Activated CD4-positive, alpha-beta T cell treated with anti-CD3 and anti-CD28 coated beads, Interleukin-2, amount 50 U/mL, for 4 hours (primary cell): Measurements from ENCODE around the gene ERCC6L2.

Experiments used
- DNase-seq, 2 experiments: peaks; one replicate each; pipeline ENCODE4 v3.0.0-alpha.2; 2020

Gene ERCC6L2

DNA sequence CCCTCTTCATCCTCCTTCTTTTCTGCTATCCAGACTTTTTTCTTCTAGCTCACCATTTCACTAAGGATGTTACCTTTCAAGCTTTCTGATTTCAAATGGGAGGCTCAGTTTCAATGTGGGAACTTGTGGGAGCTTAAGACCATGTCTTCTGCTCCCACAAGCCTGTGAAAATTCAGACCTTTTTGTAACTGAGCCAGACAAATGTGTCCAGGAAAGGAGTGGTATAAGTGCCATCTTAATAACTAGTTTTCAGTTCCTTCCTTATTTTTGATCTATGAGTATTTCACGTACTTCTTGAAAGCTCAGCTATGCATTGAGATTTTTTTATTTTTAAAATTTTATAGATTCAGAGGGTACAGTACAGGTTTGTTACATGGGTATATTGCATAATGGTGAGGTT lies 4.6 kb upstream of the ERCC6L2 start:
- DNase-seq = no peak

DNA sequence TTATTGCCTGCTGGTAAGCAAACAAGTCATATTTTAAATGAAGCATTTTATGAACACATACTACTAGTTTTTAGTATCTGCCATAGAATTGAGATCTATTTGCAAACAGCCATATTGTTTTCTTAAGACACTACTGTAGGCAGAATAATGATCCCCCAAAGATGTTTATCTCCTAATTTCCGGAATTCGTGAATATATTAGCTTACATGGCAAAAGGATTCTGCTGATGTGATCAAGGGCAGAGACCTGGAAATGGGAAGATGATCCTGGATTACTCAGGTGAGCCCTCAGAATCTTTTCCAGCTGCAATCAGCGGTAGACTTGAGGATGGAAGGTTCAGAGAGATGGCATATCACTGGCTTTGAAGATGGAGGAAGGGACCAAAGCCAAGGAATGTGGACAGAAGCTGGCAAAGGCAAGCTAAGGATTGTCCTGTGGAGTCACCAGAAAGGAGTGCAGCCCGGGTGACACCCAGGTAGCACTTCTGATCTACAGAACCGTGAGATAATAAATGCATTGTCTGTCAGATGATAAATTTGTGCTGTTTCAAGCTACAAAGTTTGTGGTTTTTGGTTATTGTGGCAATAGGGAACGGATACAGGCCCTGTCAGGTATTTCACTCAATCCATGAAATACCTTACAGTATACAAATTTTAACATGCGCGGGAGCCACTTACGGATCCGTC lies 1.0 kb upstream of the ERCC6L2 start:
- DNase-seq = no peak

DNA sequence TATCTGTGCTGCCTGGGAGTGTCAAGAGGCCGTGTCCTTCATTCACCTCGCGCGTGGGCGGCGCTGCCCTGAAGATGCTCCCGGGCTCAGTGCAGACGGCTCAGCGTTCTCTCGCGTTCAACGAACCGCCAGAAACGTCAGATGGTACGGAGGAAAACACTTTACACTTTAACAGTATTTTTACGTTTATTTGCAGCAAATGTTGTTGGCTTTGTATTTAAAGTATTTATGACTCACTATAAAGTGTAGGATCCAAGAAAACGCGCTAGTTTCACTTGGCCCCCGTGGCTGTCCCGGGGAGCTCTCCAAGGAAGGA lies 544 bp upstream of the ERCC6L2 start:
- DNase-seq = peak; percentile 57

DNA sequence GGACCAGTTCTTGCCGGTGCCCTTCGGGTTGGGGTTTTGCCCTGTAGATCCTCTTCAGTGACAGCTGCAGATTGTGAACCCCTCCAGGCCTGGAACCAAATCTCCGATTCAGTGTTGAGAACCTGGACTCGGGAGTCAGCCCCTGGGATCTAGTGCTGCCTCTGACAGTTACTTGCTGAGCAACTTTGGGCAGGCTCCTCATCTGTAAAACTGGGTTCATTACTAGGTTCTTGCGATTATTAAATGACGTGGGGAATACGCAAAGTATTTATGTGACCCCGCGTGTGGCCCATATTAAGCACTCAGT lies 600 bp downstream of the ERCC6L2 start:
- no peak for DNase-seq

DNA sequence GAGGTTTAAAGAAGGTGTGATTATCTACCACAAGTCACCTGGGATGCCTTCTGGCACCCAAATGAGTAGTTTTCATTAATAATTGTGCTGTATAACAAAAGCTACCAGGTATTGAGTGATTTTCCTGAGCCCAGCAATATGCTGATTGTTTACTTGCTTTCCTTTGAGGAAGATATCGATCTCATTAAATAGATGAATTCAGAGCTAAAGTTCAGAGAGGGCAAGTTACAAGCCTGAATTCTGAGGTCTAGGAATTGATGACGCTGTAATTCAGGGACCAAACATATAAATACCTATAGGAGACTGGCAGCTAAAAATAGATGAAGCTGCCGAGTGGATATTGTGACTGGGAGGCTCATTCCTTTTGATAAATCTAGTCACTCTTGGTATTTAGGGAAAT lies 1.1 kb downstream of the ERCC6L2 start:
- DNase-seq = no peak

DNA sequence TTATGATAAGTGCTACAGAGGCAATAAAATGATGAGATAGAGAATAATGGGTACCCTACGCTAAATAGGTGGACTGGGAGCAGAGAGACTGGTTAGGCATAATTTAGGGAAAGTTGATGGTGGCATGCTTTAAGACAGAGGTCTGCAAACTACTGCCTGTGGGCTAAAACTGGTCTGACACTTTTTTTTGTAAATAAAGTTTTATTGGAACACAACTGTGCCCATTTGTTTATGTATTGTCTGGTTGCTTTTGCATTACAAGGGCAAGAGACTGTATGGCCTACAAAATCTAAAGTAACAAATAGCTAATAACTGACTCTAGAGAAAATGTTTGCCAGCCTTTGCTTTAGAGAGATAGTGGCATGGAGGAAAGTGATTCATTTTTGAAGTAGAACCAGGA lies 2.5 kb downstream of the ERCC6L2 start:
- no peak for DNase-seq

DNA sequence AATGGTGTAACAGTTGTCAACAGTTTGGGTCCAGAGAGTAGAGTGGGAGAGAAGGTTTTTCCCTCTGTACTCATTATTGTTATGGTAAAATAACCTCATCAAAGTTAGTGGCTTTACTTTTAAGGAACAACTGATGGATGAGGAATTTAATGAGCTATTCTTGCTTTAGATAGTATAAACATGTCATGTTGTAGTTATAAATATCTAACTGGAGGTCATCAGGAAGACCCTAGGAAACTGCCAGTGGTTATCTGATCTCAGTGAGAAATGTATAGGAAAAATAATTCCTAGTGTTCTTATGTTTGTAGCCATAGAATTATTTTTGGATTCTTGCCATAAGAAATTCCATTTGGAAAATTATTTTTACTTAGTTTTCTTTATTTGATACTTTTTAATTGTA lies 4.1 kb downstream of the ERCC6L2 start:
- DNase-seq = no peak

DNA sequence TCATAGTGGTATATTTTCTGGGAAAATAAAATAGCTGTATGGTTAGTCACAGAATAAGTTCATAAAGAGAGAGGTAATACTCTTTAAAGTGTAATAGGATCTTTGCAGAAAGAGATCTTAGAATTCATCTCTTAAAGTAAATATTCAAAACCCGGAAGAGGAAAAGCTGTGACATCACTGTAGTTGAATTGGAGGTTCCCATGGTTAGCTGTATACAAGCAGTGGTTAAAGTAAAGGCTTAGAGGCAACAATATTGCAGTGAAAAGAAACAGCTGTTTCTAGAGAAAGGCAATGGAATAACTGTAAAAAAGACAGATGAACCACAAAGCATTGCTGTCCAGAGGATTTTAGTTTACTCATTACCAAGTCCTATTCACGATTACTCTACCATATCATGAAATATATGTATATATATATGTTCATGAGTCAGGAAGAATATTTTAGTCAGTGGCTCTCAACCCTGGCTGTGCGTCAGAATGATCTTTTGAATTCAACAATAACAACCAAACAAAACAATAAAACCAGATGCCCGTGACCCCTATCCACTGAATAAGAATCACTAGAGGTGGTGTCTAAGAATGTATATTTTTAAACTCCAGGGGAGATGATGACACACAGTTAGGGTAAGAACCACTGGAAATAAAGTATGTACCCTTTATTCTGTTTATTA lies 4.7 kb downstream of the ERCC6L2 start:
- no peak for DNase-seq

DNA sequence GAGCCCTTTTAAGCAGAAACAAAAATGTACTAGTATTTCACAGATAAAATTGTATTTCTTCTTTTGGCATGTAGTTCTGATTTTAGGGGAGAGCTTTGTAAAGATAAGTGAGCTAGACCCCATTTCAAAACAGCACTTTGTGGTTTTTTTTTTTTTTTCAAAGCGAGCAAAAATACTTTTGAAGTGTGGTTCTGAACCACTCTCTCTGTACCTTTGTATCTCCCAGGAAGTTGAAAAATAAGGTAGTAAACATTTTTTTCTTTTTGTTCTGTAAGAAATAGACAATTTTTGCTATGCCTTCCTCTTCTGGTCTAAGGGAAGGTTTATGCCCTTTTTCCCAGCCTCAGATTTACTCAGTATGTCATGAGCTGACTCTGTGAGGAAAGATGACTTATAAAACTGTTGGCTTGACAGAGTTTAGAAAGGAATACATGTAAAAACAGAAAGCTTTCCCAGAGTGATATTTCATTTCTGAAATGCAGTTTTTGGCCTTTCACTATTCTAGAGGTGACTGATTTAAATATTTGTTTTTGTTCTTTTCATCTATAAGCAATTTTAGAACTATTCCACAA lies 12.5 kb downstream of the ERCC6L2 start:
- DNase-seq = no peak

DNA sequence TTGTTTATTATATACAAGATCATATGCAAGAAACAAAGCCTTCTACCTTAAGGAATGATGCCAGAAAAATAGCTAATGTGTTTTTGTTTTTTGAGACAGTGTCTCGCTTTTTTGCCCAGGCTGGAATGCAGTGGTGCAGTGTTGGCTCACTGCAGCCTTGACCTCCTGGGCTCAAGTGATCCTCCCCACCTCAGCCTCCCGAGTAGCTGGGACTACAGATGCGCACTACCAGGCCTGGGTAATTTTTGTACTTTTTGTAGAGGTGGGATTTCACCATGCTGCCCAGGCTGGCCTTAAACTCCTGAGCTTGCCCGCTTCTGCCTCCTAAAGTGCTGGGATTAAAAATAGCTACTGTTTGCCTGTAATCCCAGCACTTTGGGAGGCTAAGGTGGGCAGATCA lies 15.1 kb downstream of the ERCC6L2 start:
- no peak for DNase-seq

DNA sequence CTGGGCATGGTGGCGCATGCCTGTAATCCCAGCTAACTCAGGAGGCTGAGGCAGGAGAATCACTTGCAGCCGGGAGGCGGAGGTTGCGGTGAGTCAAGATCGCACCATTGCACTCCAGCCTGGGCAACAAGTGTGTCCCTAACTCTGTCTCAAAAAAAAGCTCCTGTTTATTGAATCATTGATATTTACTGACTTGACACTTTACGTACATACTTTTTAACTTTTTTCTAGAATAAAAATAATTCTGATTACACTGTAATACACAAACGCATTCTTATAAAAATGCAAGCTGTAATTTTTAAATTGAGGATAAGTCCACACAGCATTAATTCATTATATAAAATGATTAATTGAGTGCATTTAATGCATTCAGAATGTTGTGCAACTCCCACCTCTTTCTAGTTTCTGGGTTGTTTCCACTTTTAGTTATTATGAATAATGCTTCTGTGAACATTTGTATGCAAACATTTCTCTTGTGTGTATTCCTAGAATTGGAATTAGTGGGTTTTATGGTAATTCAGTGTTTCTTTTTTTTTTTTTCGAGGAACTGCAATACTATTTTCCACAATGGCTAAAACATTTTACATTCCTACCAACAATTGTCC lies 15.7 kb downstream of the ERCC6L2 start:
- no peak for DNase-seq

DNA sequence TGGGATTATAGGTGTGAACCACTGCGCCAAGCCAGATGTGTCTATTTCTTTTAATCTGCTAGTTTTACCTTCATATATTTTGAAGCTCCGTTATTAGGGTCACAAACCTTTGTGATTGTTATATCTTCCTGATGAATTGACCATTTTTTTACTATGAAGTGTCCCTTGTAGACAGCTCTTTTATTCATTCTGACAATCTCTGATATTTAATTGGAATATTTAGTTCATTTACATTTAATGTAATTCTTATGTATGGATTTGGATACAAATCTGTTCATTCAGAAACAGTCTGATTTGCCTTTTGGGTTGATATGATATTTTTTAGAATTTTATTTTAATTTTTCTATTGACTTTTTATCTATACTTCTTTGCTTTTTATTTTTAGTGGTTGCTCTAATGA lies 17.2 kb downstream of the ERCC6L2 start:
- no peak for DNase-seq

DNA sequence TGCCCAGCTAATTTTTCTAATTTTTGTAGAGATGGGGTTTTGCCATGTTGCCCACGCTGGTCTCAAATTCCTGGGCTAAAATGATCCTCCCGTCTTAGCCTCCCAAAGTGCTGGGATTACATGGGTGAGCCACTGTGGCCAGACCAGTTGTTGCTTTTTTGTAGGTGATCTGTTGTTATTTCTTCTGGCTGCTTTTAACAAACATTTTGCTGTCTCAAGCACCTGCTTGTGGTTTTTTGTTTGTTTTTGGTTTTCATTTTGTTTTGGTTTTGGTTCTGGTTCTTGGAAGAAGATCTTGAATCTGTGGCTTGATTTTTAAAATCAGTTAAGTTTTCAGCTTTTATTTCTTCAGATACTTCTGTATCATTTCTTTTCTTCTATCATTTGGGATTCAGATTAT lies 21.1 kb downstream of the ERCC6L2 start:
- DNase-seq = no peak

DNA sequence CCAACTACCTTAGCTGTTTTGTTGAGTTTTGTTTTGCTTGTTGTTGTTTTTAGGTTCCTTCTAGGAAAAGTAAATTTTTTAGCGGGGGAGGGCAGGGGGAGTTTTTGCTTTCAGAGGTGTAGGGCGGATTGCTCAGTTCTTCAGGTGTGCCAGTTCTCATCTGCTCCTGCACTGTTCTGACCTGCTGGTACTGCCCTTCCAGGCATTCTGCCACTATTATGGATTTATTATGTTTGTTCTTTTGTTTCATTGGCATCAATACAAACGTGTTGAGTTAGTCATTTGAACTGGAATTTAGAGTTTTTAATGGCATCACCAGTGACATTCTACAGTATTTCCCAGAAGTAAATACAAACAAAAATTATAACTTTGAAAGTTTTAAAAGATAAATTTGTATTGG lies 26.0 kb downstream of the ERCC6L2 start:
- DNase-seq = no peak

DNA sequence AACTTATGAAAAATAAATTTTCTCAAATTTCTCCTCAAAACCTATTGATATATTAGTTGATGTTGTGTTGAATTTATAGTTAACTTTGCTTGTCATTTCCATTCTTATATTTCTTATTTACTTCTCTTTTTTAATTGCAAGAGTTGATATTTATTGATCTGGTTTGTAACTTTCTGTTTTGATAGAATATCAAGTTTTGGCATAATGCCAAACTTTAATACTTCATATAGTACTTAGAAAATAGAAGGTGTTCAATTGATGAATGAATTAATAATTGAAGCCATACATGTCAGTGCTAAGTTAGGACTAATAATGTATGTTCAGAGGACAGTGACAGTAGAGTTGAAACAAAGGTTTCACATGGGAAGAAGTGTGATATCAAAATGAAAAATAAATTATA lies 27.9 kb downstream of the ERCC6L2 start:
- DNase-seq = no peak

DNA sequence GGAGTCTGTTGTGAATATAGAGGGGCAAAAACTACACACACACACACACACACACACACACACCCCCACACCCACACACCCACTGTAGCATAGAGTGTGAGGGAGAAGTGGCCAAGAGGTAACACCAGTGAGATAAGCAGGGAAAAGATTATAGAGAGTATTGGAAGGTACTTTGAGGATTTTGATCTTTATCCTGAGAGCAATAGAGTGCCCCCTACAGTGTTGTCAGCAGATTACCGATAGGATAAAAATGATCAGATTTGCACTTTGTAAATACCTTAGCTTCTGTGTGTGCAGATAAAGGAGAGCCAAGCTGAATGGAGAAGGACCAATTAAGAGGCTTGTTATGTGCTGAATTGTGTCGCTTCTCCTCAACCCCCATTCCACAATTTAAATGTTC lies 32.3 kb downstream of the ERCC6L2 start:
- DNase-seq = no peak

DNA sequence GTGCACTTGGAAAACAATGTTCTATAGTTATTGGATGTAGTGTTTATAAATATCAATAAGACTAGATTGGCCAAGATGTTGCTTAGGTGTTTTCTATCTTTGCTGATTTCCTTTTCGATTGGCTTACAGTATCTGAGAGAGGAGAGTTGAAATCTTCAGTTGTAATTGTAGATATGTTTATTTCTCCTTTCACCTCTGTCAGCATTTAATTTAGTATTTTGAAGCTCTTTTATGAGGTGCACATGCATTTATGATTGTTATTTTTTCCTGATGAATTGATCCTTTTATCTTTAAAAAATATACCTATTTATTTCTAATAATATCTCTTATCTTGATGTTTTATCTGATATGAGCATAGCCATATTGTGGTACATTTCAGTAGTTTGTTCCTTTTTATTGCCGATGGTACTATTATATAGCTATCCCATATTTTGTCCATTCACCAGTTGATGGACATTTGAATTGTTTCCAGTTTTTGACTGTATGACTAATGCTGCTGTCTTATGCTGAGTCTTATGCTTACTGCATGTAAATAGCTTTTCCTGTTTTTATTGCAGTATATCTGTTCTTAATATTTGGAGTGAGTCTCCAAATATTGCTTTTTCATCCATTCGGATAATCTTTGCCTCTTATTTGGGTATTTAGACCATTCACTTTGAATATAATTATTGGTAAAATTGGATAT lies 34.7 kb downstream of the ERCC6L2 start:
- no peak for DNase-seq

DNA sequence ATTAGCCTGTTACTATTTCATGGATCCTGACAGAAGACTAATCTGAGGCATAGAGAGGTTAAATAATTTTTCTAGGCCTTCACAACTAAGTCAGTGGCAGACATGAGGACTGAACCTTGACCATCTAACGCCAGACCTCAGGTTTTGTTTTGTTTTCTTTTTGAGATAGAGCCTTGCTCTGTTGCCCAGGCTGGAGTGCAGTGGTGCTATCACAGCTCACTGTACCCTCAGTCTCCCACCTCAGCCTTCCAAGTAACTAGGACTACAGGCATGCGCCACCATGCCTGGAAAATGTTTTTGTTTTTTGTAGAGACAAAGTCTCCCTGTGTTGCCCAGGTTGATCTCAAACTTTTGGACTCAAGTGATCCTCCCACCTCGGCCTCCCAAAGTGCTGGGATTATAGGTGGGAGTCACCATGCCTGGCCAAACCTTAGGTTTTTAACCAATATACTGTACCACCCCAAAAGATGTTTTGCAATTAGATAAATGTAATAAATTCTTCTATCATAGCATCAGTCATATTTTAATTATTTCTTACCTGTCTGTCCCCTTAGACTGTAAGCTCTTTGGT lies 35.4 kb downstream of the ERCC6L2 start:
- no peak for DNase-seq

DNA sequence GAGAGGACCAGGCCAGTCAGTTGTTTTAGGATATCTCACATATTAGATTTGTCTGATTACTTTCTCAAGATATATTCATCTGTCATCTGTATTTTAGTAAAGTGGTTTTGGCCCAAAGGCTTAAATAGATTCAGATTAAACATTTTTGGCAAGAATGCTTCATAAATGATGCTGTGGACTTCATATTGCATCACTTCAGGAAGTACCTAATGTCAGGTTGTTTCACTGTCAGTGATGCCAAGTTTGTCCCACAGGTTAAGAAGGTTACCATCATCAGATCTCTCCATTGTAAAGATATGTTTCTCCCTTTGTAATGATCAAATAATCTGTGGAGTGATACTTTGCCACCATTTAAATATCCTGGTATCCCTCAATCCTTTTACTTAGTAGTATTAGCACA lies 37.3 kb downstream of the ERCC6L2 start:
- no peak for DNase-seq

DNA sequence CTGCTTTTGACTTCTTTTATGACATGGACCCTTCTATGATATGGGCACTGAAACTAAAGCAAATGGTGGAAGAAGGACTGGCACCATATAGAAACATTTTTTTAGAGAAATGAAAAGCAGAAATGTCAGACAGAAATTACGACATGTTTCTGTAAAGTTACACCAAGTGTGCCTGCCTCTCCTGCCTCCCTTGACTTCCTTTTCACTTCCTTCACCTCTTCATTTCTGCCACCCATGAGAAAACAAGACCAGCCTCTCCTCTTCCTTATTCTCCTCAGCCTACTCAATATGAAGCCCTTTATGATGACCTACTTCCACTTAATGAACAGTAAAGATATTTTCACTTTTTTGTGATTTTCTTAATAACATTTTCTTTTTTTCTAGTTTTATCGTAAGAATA lies 44.5 kb downstream of the ERCC6L2 start:
- no peak for DNase-seq

DNA sequence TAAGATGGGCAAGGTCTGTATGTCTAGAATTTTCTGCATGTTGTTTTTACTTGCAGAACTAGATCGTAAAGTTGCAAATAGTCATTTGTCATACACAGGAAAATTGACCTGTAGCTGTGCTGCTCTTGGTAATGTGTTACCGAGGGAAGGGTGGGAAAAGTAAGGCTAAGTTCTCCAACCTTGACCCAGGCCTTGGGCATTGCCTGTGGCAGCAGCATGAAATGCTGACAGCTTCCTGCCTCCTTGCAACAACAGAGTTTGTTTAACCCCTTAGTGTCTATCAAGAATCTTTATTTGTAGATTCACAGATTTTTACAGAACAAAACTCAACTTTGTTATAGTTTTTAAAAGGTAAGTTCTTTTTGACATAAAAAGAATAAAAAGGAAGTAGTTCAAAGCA lies 48.3 kb downstream of the ERCC6L2 start:
- DNase-seq = no peak

DNA sequence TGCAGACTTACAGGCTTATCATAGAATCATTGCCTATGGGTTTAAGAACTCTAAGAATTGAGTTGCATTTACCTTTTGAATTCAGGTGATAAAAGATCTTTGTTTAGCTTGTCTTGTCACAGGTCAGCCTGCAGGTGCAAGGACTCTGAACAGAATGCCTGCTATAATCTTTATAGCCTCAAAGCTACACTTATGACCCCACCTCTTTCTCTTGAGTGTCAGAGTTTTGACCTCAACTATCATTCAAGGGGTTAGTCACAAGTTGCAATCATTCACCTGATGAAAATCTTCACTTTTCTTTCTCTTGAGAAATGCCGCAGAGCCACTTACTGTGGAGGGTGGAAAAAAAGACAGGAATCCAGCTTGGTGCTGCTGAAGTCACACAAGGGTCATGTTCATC lies 49.5 kb downstream of the ERCC6L2 start:
- no peak for DNase-seq

DNA sequence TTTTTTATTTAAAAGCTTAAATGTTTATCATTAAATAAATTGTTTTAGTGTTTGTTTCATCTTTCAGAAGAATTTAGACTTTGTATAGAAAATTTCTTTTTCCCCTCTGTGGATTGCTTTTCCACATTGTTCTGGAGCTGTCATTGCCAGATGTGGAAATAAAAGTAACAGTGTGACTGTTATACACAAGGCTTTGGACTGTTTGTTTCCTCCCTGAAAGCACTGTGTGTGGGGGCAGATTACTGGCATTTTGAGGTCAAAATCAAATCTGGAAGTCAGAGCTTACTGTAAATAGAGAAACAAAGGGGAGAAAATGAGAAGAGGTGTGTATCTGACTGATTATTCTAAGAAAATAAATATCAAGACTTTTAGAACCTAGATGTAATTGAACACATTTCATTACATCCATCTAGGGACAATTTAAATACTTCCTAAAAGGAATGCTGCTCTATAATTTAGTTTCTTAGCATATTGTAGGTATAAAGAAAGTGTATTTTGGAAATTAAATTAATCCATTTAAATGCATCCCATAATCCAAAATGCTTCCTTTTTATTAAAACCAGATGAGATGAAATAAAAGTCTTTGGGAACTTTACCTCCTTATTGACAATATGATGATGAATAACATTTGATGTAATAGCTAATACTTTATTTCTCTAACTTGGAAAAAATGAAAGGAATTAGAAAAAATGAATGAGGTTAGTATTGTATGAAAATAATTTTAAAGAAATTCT lies 51.9 kb downstream of the ERCC6L2 start:
- no peak for DNase-seq
